ENCODE results near the gene CRAT.
"Not testable (repeated sequence)": the region's sequence is repeated elsewhere in the genome, so short reads cannot be mapped to it uniquely, and the experiment has no call there.

The CRAT gene

GRCh38 chr9:129126749-129127618 lies 16.4 kb upstream of the CRAT start:
- no peak for TF ChIP-seq CTCF (IDR thresholded peaks at IDR 0.05)
- H3K27me3 Mint-ChIP-seq (ENCODE audit: low read depth, poor library complexity) = peaks cover 2% of the 10 kb centered on the region
- no peak for DNase-seq
- H3K27ac Mint-ChIP-seq = peak overlapping the region; percentile 85
- H3K36me3 Mint-ChIP-seq (ENCODE audit: low read depth) = peaks cover 66% of the 10 kb centered on the region
- no peak overlapping the region for H3K4me3 Mint-ChIP-seq
- H3K9me3 Mint-ChIP-seq = no peaks in the 10 kb centered on the region
- peaks cover 20% of the 10 kb centered on the region for H3K4me1 Mint-ChIP-seq

GRCh38 chr9:129125478-129125877 lies 14.9 kb upstream of the CRAT start:
- no peak overlapping the region for H3K27ac Mint-ChIP-seq
- no peak for TF ChIP-seq CTCF (IDR thresholded peaks at IDR 0.05)
- H3K36me3 Mint-ChIP-seq (ENCODE audit: low read depth) = peaks cover 59% of the 10 kb centered on the region

DNA sequence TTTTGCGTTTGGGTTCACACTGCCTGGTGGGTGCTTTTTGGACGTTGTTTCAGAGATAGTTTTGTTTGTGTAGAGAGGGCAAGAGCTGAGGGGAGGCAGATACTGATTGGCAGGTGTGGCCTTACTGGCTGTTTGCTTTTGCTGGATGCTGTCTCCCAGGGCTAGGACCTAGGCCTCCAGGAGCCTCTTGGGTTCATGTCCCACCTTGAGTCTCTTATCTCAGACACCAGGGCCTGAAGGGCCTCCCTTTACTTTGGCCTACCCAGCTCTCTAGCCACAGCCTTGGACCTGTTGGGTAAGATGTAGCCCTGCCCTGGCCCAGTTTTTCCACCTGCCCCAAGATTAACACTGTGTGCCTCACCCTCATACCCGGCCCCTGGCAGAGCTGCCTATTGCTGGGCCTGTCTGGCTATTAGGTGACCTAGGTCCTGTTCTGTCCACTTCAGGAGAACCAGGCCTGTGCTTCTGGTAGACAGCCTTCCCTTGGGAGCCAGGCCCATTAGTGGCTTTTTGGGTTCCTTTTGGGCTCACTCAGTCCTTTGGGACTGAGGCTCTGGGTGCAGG lies 14.0 kb upstream of the CRAT start:
- DNase-seq = no peak
- H3K36me3 Mint-ChIP-seq (ENCODE audit: low read depth) = peaks cover 54% of the 10 kb centered on the region
- H3K4me3 Mint-ChIP-seq = no peak overlapping the region

More at GRCh38 chr9:129125478-129125877, 14.9 kb upstream of the CRAT start:
- no peak overlapping the region for H3K4me3 Mint-ChIP-seq
- no peaks in the 10 kb centered on the region for H3K9me3 Mint-ChIP-seq
- DNase-seq = no peak
- peaks cover 2% of the 10 kb centered on the region for H3K27me3 Mint-ChIP-seq (ENCODE audit: low read depth, poor library complexity)
- H3K4me1 Mint-ChIP-seq = peaks cover 14% of the 10 kb centered on the region

GRCh38 chr9:129122976-129123375 lies 12.4 kb upstream of the CRAT start:
- Mint-ChIP-seq H3K4me1 (peaks cover 23% of the 10 kb centered on the region), H3K36me3 (ENCODE audit: low read depth) (peaks cover 55% of the 10 kb centered on the region)
- not testable (repeated sequence) for H3K27ac Mint-ChIP-seq; H3K4me3 Mint-ChIP-seq; DNase-seq; H3K9me3 Mint-ChIP-seq; H3K27me3 Mint-ChIP-seq (ENCODE audit: low read depth, poor library complexity)

More for the DNA sequence above, 14.0 kb upstream of the CRAT start:
- Mint-ChIP-seq H3K27me3 (ENCODE audit: low read depth, poor library complexity) (peaks cover 6% of the 10 kb centered on the region), H3K4me1 (peaks cover 20% of the 10 kb centered on the region), H3K9me3 (no peaks in the 10 kb centered on the region), H3K27ac (peak overlapping the region; percentile 38)
- TF ChIP-seq CTCF (IDR thresholded peaks at IDR 0.05) = no peak

DNA sequence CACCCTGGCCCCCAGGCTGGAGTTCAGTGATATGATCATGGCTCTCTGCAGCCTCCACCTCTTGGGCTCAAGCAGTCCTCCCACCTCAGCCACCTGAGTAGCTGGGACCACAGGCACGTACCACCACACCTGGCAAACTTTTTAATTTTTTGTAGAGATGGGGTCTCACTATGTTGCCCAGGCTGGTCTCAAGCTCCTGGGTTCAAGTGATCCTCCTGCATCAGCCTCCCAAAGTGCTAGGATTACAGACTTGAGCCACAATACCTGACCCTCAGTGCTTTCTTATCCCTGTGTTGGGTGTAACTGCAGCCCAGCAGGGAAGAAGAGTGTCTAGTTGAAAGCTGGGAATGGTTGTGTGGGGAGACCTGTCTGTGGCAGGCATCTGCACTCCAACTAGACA lies 11.5 kb upstream of the CRAT start:
- H3K36me3 Mint-ChIP-seq (ENCODE audit: low read depth) = peaks cover 49% of the 10 kb centered on the region
- H3K27me3 Mint-ChIP-seq (ENCODE audit: low read depth, poor library complexity) = peaks cover 6% of the 10 kb centered on the region
- no peak for TF ChIP-seq CTCF (IDR thresholded peaks at IDR 0.05)
- DNase-seq = no peak
- H3K4me1 Mint-ChIP-seq = peaks cover 18% of the 10 kb centered on the region
- H3K9me3 Mint-ChIP-seq = peaks cover 5% of the 10 kb centered on the region
- no peak overlapping the region for H3K4me3 Mint-ChIP-seq
- no peak overlapping the region for H3K27ac Mint-ChIP-seq

DNA sequence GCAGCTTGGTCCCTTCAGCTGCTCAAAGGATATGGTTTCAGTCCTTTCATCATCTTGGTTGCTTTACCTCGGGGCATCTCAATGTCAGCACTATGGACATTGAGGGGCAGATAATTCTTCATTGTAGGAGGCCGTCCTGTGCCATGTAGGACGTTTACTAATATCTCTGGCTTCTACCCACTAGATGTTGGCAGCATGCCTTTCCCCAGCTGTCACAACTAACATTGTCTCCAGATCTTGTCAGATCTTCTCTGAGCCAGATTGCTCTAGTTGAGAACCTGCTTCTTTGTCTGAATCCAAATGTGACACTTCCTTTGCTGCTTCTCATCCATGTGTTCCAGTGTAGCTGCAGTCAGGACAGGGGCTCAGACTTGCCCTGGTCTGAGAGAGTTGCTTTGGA lies 10.9 kb upstream of the CRAT start:
- H3K27me3 Mint-ChIP-seq (ENCODE audit: low read depth, poor library complexity) = peaks cover 6% of the 10 kb centered on the region
- DNase-seq = no peak
- H3K36me3 Mint-ChIP-seq (ENCODE audit: low read depth) = peaks cover 45% of the 10 kb centered on the region
- no peak for TF ChIP-seq CTCF (IDR thresholded peaks at IDR 0.05)
- H3K27ac Mint-ChIP-seq = no peak overlapping the region
- H3K4me3 Mint-ChIP-seq = no peak overlapping the region
- H3K9me3 Mint-ChIP-seq = peaks cover 5% of the 10 kb centered on the region
- H3K4me1 Mint-ChIP-seq = peaks cover 12% of the 10 kb centered on the region

All from nephron progenitor cell (in vitro differentiated cells).